Right atrium auricular region (tissue), 2 donors: ENCODE measurements around the gene TBK1. TPM values are rescaled to one million over a fixed set of nuclear protein-coding genes. Genes with fewer than 3 reads are reported as not detected.
A peak's percentile ranks its signal among the peaks of the same experiment; 100 is the strongest.

Source experiments
- DNase-seq: peaks from one replicate; pipeline ENCODE4 v3.0.0-alpha.2; 2019; ENCODE audit warnings: low spot score
- H3K27ac ChIP-seq, 2 donors: fragments of 200-600 bp; sonication (generic); 1 replicate in 1 of 2; 2 replicates in 1 of 2; pipeline ENCODE4 v1.5.1; 2016 to 2019
- H3K27me3 ChIP-seq, 2 donors: fragments of 200-600 bp; sonication (generic); one replicate each; pipeline versions ENCODE4 v1.5.1 to v1.6.0; 2017 to 2019
- H3K36me3 ChIP-seq: fragments of 200-600 bp; sonication (generic); one replicate; pipeline ENCODE4 v1.5.1; 2016
- H3K4me1 ChIP-seq, 2 donors: fragments of 200-600 bp; sonication (generic); one replicate each; pipeline versions ENCODE4 v1.5.1 to v1.6.0; 2017 to 2019
- H3K4me3 ChIP-seq, 2 donors: fragments of 200-600 bp; sonication (generic); 1 replicate in 1 of 2; 2 replicates in 1 of 2; pipeline ENCODE4 v1.5.1; 2017 to 2019; ENCODE audit warnings: mild to moderate bottlenecking in 1 of 2, moderate library complexity in 1 of 2
- H3K9me3 ChIP-seq, 2 donors: fragments of 200-600 bp; sonication (generic); one replicate each; pipeline ENCODE4 v1.5.1; 2019
- total RNA-seq, 2 donors: library from RNA; depleted of rRNA; stranded (reverse); fragments of >200 nt; gene quantifications; one replicate each; pipeline ENCODE4 v1.1.0, GENCODE V29; 2016
- TF ChIP-seq, protein P1 (sequence below), 2 donors: fragments of 200-600 bp; sonication (generic); IDR thresholded peaks; one replicate each; pipeline ENCODE4 v1.5.1; 2019; ENCODE audit warnings: antibody characterized with exemption in 2 of 2

Gene TBK1
- total RNA-seq = 10 to 100 TPM; 11.3 to 12.2 TPM

DNA sequence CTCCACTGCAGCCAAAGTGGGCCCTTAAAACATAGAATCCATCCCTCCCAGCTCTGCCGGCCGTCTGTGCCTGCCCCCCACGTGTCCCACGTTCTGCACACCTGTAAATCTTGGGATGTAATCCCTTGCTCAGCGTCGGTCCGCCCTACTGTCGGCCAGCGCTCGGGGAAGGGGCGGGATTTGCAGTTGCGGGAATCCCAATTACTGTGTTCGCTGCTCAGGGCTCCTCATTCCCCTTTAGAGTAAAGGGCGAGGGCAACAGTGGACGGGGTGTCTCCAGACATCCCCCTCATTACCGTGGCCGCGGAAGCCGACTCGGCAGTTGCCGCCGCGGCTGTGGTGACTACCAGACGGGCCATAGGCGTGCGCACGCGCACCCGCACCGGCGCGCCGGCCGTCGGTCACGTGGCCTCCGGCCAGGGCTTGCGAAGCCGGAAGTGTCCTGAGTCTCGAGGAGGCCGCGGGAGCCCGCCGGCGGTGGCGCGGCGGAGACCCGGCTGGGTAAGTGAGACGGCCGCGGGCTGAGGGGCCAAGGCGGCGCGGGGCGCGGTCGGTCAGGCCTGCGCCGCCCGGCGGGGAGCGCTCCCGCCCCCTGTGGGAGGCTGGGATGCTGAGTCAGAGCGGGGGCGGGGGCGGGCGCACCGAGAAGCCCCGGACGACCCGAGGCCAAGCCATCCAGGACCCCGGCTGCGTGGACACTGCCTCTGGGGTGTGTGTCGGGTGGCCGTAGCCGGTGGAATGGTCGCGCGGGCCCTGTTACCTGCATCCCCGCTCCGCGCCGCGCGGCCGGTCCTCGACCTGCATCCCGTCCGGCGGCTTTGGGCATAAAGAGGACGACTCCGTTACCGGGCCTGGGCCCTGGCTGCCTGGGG, at the start of gene TBK1:
TSS of gene TBK1 (plus strand) at position 434 of the 872 bp plus-strand sequence. CDS start 3,751 bp downstream, outside the sequence.
- H3K4me3 ChIP-seq = peak within 1 kb of the TSS; percentile 95 to 96
- TF ChIP-seq, protein P1, sequence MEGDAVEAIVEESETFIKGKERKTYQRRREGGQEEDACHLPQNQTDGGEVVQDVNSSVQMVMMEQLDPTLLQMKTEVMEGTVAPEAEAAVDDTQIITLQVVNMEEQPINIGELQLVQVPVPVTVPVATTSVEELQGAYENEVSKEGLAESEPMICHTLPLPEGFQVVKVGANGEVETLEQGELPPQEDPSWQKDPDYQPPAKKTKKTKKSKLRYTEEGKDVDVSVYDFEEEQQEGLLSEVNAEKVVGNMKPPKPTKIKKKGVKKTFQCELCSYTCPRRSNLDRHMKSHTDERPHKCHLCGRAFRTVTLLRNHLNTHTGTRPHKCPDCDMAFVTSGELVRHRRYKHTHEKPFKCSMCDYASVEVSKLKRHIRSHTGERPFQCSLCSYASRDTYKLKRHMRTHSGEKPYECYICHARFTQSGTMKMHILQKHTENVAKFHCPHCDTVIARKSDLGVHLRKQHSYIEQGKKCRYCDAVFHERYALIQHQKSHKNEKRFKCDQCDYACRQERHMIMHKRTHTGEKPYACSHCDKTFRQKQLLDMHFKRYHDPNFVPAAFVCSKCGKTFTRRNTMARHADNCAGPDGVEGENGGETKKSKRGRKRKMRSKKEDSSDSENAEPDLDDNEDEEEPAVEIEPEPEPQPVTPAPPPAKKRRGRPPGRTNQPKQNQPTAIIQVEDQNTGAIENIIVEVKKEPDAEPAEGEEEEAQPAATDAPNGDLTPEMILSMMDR (IDR thresholded peaks at IDR 0.05) = peak in 1 of 2 donors; percentile 38
- peak; percentile 93 for DNase-seq
- H3K4me1 ChIP-seq = peaks cover 0 to 20% of the 10 kb centered on the region in 2 donors
- H3K9me3 ChIP-seq = no peaks in the 10 kb centered on the region
- peak within 1 kb of the TSS; percentile 97 to 98 for H3K27ac ChIP-seq
- no peaks in the 10 kb centered on the region for H3K36me3 ChIP-seq
- no peaks in the 10 kb centered on the region for H3K27me3 ChIP-seq

DNA sequence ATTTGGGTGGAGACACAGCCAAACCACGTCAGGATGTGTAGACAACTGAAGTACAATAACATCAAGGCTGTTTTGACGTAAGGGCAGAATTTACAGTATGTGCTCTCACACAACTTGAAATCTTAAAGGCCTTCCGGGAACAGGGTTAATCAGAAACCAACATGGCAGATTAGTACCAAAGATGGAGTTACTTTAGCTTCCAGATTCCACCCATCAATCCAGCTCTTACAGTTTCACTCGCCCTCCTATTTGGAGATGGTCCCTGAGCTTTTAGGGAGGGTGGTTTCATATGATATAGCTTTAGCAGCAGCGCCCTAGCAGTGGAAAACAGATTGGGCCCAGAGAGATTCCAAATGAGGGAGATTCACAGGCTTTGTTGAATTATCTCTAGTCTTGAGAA, 49.7 kb upstream of the TBK1 start:
- Histone ChIP-seq H3K36me3 (no peaks in the 10 kb centered on the region), H3K27me3 (no peaks in the 10 kb centered on the region), H3K9me3 (no peaks in the 10 kb centered on the region), H3K4me3 (no peak overlapping the region), H3K4me1 (peaks cover 0 to 18% of the 10 kb centered on the region in 2 donors), H3K27ac (no peak overlapping the region)
- no peak for DNase-seq
- TF ChIP-seq, protein P1 (IDR thresholded peaks at IDR 0.05) = no peak

DNA sequence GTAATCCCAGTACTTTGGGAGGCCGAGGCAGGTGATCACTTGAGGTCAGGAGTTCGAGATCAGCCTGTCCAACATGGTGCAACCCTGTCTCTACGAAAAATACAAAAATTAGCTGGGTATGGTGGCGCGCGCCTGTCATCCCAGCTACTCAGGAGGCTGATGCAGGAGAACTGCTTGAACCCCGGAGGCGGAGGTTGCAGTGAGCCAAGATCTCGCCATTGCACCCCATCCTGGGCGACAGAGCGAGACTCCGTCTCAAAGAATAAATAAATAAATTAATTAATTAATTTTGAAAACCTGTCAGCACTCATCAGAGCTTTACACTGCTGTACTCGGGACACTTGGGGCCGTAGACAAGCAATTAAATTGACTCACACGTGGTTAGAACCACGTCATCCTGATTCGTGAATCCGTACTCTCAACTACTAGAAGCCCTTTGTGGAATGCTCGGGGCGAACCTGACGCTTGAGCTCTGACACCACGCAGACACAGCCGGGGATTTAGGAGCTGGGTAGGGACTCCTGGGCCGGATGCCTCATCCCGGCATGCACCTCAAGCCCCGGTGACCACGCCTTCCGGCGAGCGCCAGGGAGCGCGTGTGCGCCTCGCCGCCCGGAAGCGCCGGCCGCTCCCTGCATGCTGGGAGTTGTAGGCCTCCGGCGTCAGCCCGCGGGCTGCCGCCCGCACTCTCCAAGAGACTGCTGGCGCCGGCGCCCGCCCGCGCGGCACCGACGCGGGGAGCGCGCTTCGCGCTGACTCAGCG, 48.0 kb upstream of the TBK1 start, which contains the start of gene XPOT:
TSS of gene XPOT (plus strand) at position 686 of the 763 bp plus-strand sequence. CDS start 5,644 bp downstream, outside the sequence.
- peaks cover 0 to 18% of the 10 kb centered on the region in 2 donors for H3K4me1 ChIP-seq

DNA sequence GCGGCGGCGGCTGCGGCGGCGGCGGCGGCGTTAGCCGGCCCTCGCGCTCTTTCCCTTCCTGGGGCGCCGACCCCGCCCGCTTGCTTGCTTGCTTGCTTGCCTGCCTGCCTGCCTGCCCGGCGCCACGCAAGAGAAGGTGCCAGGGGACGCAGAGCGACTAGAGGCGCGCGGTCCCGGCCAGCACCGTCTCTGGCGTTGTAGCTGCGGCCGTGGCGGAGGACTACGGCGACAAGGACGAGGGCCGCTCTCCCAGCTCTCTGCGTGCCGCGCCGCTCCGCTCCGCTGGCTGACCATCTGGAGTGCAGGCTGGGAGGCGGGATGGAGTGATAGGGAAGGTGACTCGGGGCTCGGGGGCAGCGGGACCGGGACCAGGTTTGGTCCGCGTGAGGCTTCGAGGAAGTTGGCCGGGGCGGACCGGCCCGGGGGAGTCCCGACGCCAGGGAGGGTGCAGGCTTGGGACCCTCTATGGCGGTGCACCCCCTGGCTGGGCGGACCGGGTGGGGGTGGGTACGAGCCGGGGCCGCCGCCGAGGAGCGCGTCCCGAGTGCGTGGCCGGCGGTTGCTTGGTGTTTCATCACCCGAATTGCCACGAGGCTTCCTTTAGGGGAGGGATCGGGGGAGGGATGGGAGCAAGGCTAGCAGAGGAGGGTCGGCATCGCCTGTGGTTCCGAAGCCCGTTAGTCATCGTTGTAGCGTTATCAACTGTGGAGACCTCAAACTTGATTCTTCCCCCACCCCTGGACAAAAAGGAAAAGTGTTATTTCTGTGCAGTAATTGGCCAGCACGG, 47.3 kb upstream of the TBK1 start:
- no peaks in the 10 kb centered on the region for H3K27me3 ChIP-seq
- peak overlapping the region; percentile 90 to 95 for H3K4me3 ChIP-seq
- H3K27ac ChIP-seq = peak overlapping the region; percentile 94 to 100
- TF ChIP-seq, protein P1 (IDR thresholded peaks at IDR 0.05) = no peak
- peaks cover 0 to 18% of the 10 kb centered on the region in 2 donors for H3K4me1 ChIP-seq
- H3K9me3 ChIP-seq = no peaks in the 10 kb centered on the region
- peak; percentile 64 for DNase-seq
- H3K36me3 ChIP-seq = no peaks in the 10 kb centered on the region

More for the DNA sequence above, 48.0 kb upstream of the TBK1 start, which contains the start of gene XPOT:
- no peaks in the 10 kb centered on the region for H3K9me3 ChIP-seq
- peak within 1 kb of the TSS; percentile 90 to 95 for H3K4me3 ChIP-seq
- H3K27ac ChIP-seq = peak within 1 kb of the TSS; percentile 94 to 100
- DNase-seq = peak; percentile 95
- TF ChIP-seq, protein P1 (IDR thresholded peaks at IDR 0.05) = no peak
- H3K27me3 ChIP-seq = no peaks in the 10 kb centered on the region
- no peaks in the 10 kb centered on the region for H3K36me3 ChIP-seq
